WTC11 (cell line): ENCODE data around the gene FAM107A. TPM values are rescaled to one million over a fixed set of nuclear protein-coding genes. Genes with fewer than 3 reads are reported as not detected.

Experiments used
- ATAC-seq: fragments of 200-7000 bp; cut with Tn5 transposase; 2 replicates; pipeline ENCODE4 v1.10.0; 2021; ENCODE audit warnings: mild to moderate bottlenecking, moderate library complexity
- CTCF ChIA-PET: fragments of 300-600 bp; sonication (Branson Sonifier 250); formaldehyde crosslinking; loops from one replicate; lab custom pipeline; 2021; ENCODE audit warnings: antibody characterized with exemption; lab: Charles Lee
- POLR2A ChIA-PET: fragments of 350-600 bp; sonication (Branson Sonifier 250); formaldehyde crosslinking; loops from one replicate; lab custom pipeline; 2021; ENCODE audit warnings: antibody characterized with exemption; lab: Charles Lee
- DNase-seq: peaks from one replicate; pipeline ENCODE4 v3.0.0; 2021; ENCODE audit warnings: low spot score
- H3K27ac Mint-ChIP-seq: 2 replicates; pipeline ENCODE4 v1.8.0; 2021; ENCODE audit warnings: mixed read lengths
- H3K27me3 Mint-ChIP-seq: 2 replicates; pipeline ENCODE4 v1.8.0; 2021; ENCODE audit warnings: low read depth, mild to moderate bottlenecking, moderate library complexity, mixed read lengths
- H3K36me3 Mint-ChIP-seq: 2 replicates; pipeline ENCODE4 v1.8.0; 2021; ENCODE audit warnings: mixed read lengths
- H3K4me1 Mint-ChIP-seq: 2 replicates; pipeline ENCODE4 v1.8.0; 2022; ENCODE audit warnings: mixed read lengths
- H3K4me3 Mint-ChIP-seq: 2 replicates; pipeline ENCODE4 v1.8.0; 2021; ENCODE audit warnings: mild to moderate bottlenecking, moderate library complexity, mixed read lengths
- H3K9me3 Mint-ChIP-seq: 2 replicates; pipeline ENCODE4 v1.8.0; 2021; ENCODE audit warnings: mixed read lengths
- AR ChIP-seq: fragments of 250-450 bp; sonication (Bioruptor Pico); IDR thresholded peaks from 2 replicates; pipeline ENCODE4 v1.9.0; 2021; ENCODE audit warnings: mild to moderate bottlenecking
- E2F1 ChIP-seq: sonication (generic); formaldehyde crosslinking; IDR thresholded peaks from 2 replicates; pipeline ENCODE4 v1.8.0; 2022; ENCODE audit warnings: mild to moderate bottlenecking, missing genetic modification reagents
- IRF2 ChIP-seq: sonication (generic); formaldehyde crosslinking; IDR thresholded peaks from 2 replicates; pipeline ENCODE4 v1.8.0; 2022; ENCODE audit warnings: low read depth, missing genetic modification reagents, borderline replicate concordance
- ZNF263 ChIP-seq: sonication (generic); formaldehyde crosslinking; IDR thresholded peaks from 2 replicates; pipeline ENCODE4 v1.8.1; 2022; ENCODE audit warnings: low read depth, mild to moderate bottlenecking, moderate library complexity, missing genetic modification reagents
- ZNF396 ChIP-seq: fragments of 250-450 bp; sonication (Bioruptor Pico); IDR thresholded peaks from 2 replicates; pipeline ENCODE4 v1.8.0; 2021; ENCODE audit warnings: mild to moderate bottlenecking, moderate library complexity, borderline replicate concordance
- total RNA-seq: library from RNA; stranded (reverse); gene quantifications from 3 replicates; pipeline ENCODE4 v1.2.3, GENCODE V29; 2021
- TF ChIP-seq, protein P1 (sequence below): sonication (generic); formaldehyde crosslinking; IDR thresholded peaks from 2 replicates; pipeline ENCODE4 v1.8.1; 2022; ENCODE audit warnings: mild to moderate bottlenecking, missing genetic modification reagents, moderate library complexity, borderline replicate concordance
- TF ChIP-seq, protein P2 (sequence below): sonication (generic); formaldehyde crosslinking; IDR thresholded peaks from 2 replicates; pipeline ENCODE4 v1.8.1; 2023; ENCODE audit warnings: mild to moderate bottlenecking, moderate library complexity, missing genetic modification reagents
- TF ChIP-seq, protein P3 (sequence below): sonication (generic); formaldehyde crosslinking; IDR thresholded peaks from 2 replicates; pipeline ENCODE4 v1.8.0; 2022; ENCODE audit warnings: missing genetic modification reagents
- TF ChIP-seq, protein P4 (sequence below): sonication (generic); formaldehyde crosslinking; conservative IDR thresholded peaks from 2 replicates; pipeline ENCODE4 v1.8.1; 2023; ENCODE audit warnings: mild to moderate bottlenecking, low read depth, missing genetic modification reagents, moderate library complexity

FAM107A gene
- total RNA-seq, 1 experiment from 2014 or later, result 0.31 TPM

GRCh38 chr3:58573640-58574039 lies 3.6 kb downstream of the FAM107A start:
- H3K36me3 Mint-ChIP-seq, result peaks cover 2% of the 10 kb centered on the region; the same call in 1 of the 2 replicates

More at GRCh38 chr3:58573640-58574039, 3.6 kb downstream of the FAM107A start:
- TF ChIP-seq ZNF396 (CRISPR knock-in tag) (no peak), E2F1 (CRISPR knock-in tag) (no peak), AR (CRISPR knock-in tag) (no peak), IRF2 (CRISPR knock-in tag) (no peak), ZNF263 (CRISPR knock-in tag) (no peak)
- TF ChIP-seq, protein P1, sequence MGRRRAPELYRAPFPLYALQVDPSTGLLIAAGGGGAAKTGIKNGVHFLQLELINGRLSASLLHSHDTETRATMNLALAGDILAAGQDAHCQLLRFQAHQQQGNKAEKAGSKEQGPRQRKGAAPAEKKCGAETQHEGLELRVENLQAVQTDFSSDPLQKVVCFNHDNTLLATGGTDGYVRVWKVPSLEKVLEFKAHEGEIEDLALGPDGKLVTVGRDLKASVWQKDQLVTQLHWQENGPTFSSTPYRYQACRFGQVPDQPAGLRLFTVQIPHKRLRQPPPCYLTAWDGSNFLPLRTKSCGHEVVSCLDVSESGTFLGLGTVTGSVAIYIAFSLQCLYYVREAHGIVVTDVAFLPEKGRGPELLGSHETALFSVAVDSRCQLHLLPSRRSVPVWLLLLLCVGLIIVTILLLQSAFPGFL (CRISPR knock-in tag), result no peak
- TF ChIP-seq, protein P2, sequence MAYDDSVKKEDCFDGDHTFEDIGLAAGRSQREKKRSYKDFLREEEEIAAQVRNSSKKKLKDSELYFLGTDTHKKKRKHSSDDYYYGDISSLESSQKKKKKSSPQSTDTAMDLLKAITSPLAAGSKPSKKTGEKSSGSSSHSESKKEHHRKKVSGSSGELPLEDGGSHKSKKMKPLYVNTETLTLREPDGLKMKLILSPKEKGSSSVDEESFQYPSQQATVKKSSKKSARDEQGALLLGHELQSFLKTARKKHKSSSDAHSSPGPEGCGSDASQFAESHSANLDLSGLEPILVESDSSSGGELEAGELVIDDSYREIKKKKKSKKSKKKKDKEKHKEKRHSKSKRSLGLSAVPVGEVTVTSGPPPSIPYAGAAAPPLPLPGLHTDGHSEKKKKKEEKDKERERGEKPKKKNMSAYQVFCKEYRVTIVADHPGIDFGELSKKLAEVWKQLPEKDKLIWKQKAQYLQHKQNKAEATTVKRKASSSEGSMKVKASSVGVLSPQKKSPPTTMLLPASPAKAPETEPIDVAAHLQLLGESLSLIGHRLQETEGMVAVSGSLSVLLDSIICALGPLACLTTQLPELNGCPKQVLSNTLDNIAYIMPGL, result no peak
- TF ChIP-seq, protein P3, sequence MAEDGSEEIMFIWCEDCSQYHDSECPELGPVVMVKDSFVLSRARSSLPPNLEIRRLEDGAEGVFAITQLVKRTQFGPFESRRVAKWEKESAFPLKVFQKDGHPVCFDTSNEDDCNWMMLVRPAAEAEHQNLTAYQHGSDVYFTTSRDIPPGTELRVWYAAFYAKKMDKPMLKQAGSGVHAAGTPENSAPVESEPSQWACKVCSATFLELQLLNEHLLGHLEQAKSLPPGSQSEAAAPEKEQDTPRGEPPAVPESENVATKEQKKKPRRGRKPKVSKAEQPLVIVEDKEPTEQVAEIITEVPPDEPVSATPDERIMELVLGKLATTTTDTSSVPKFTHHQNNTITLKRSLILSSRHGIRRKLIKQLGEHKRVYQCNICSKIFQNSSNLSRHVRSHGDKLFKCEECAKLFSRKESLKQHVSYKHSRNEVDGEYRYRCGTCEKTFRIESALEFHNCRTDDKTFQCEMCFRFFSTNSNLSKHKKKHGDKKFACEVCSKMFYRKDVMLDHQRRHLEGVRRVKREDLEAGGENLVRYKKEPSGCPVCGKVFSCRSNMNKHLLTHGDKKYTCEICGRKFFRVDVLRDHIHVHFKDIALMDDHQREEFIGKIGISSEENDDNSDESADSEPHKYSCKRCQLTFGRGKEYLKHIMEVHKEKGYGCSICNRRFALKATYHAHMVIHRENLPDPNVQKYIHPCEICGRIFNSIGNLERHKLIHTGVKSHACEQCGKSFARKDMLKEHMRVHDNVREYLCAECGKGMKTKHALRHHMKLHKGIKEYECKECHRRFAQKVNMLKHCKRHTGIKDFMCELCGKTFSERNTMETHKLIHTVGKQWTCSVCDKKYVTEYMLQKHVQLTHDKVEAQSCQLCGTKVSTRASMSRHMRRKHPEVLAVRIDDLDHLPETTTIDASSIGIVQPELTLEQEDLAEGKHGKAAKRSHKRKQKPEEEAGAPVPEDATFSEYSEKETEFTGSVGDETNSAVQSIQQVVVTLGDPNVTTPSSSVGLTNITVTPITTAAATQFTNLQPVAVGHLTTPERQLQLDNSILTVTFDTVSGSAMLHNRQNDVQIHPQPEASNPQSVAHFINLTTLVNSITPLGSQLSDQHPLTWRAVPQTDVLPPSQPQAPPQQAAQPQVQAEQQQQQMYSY (CRISPR knock-in tag), result no peak
- TF ChIP-seq, protein P4, sequence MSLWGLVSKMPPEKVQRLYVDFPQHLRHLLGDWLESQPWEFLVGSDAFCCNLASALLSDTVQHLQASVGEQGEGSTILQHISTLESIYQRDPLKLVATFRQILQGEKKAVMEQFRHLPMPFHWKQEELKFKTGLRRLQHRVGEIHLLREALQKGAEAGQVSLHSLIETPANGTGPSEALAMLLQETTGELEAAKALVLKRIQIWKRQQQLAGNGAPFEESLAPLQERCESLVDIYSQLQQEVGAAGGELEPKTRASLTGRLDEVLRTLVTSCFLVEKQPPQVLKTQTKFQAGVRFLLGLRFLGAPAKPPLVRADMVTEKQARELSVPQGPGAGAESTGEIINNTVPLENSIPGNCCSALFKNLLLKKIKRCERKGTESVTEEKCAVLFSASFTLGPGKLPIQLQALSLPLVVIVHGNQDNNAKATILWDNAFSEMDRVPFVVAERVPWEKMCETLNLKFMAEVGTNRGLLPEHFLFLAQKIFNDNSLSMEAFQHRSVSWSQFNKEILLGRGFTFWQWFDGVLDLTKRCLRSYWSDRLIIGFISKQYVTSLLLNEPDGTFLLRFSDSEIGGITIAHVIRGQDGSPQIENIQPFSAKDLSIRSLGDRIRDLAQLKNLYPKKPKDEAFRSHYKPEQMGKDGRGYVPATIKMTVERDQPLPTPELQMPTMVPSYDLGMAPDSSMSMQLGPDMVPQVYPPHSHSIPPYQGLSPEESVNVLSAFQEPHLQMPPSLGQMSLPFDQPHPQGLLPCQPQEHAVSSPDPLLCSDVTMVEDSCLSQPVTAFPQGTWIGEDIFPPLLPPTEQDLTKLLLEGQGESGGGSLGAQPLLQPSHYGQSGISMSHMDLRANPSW (CRISPR knock-in tag), result no peak
- peaks cover 6% of the 10 kb centered on the region for H3K27me3 Mint-ChIP-seq
- ChIA-PET CTCF (interaction anchor here (0.9 to 14.3 kb wide), 7 partner anchors 8 to 62 kb away, joined by 3 to 223 read pairs (median 5); no protein-coding TSS in a partner anchor), POLR2A (interaction anchor here (1.0 kb wide), 1 partner anchor 14 kb away, joined by 3 read pairs; no protein-coding TSS in a partner anchor)
- no peak overlapping the region for H3K4me3 Mint-ChIP-seq
- peak; percentile 23 for ATAC-seq
- H3K27ac Mint-ChIP-seq, result no peak overlapping the region
- DNase-seq, result no peak
- peaks cover 11% of the 10 kb centered on the region for H3K9me3 Mint-ChIP-seq
- H3K4me1 Mint-ChIP-seq, result peaks cover 33% of the 10 kb centered on the region
